OCI-LY1 (cell line): ENCODE measurements around the gene MLLT1.

Experiments used
- H2AFZ ChIP-seq: fragments of 200-600 bp; sonication (generic), shearing (Covaris generic); 2 replicates; pipeline ENCODE4 v1.6.0; 2014; ENCODE audit warnings: antibody characterized with exemption, mild to moderate bottlenecking, low read length
- H3F3A ChIP-seq: fragments of 200-600 bp; sonication (generic), shearing (Covaris generic); 2 replicates; pipeline ENCODE4 v1.6.0; 2014; ENCODE audit warnings: mild to moderate bottlenecking, antibody characterized with exemption, low read length, moderate library complexity; ENCODE audit not compliant: insufficient read depth
- H3K27ac ChIP-seq: fragments of 200-600 bp; sonication (generic); 2 replicates; pipeline ENCODE4 v1.5.1; 2014; ENCODE audit warnings: low read length, mixed run types, mild to moderate bottlenecking, low read depth; ENCODE audit not compliant: poor library complexity, severe bottlenecking
- H3K27me3 ChIP-seq: fragments of 200-600 bp; sonication (generic); 2 replicates; pipeline ENCODE4 v1.6.0; 2014; ENCODE audit warnings: antibody characterized with exemption, mild to moderate bottlenecking, low read length, moderate library complexity; ENCODE audit not compliant: insufficient read depth
- H3K36me3 ChIP-seq: fragments of 200-600 bp; sonication (generic); 2 replicates; pipeline ENCODE4 v1.6.1; 2014; ENCODE audit warnings: mild to moderate bottlenecking, antibody characterized with exemption, low read length, moderate library complexity, mixed read lengths; ENCODE audit not compliant: insufficient read depth
- H3K4me1 ChIP-seq: fragments of 200-600 bp; sonication (generic); 2 replicates; pipeline ENCODE4 v1.5.1; 2014; ENCODE audit warnings: mild to moderate bottlenecking, low read length, moderate library complexity; ENCODE audit not compliant: insufficient read depth, severe bottlenecking
- H3K4me2 ChIP-seq: fragments of 200-600 bp; sonication (generic), shearing (Covaris generic); 2 replicates; pipeline ENCODE4 v1.6.1; 2014; ENCODE audit warnings: low read length
- H3K4me3 ChIP-seq: fragments of 200-600 bp; sonication (generic); 2 replicates; pipeline ENCODE4 v1.5.1; 2014; ENCODE audit warnings: low read length, low read depth, mild to moderate bottlenecking, mixed read lengths; ENCODE audit not compliant: poor library complexity, severe bottlenecking
- H3K79me2 ChIP-seq: fragments of 200-600 bp; shearing (Covaris generic); 2 replicates; pipeline ENCODE4 v1.6.1; 2016; ENCODE audit warnings: mixed run types, low read length, mixed read lengths; ENCODE audit not compliant: insufficient read depth
- H3K9ac ChIP-seq: fragments of 200-600 bp; sonication (generic), shearing (Covaris generic); 2 replicates; pipeline ENCODE4 v1.6.1; 2014; ENCODE audit warnings: mild to moderate bottlenecking, low read length, mixed read lengths
- H3K9me2 ChIP-seq: fragments of 200-600 bp; sonication (generic), shearing (Covaris generic); 2 replicates; pipeline ENCODE4 v1.6.1; 2014; ENCODE audit warnings: low read depth, mild to moderate bottlenecking, low read length, mixed read lengths
- H3K9me3 ChIP-seq: fragments of 200-600 bp; shearing (Covaris generic); 2 replicates; pipeline ENCODE4 v1.6.1; 2014; ENCODE audit warnings: low read length, mixed read lengths
- H4K20me1 ChIP-seq: fragments of 200-600 bp; sonication (generic), shearing (Covaris generic); 2 replicates; pipeline ENCODE4 v1.6.0; 2016; ENCODE audit warnings: mild to moderate bottlenecking, low read length; ENCODE audit not compliant: insufficient read depth
- EZH2 ChIP-seq: fragments of 200-600 bp; sonication (generic), shearing (Covaris generic); IDR thresholded peaks from 2 replicates; pipeline ENCODE4 v1.8.0; 2017; ENCODE audit warnings: borderline replicate concordance, mixed run types, mild to moderate bottlenecking, antibody characterized with exemption, low read length, moderate library complexity, mixed read lengths
- TF ChIP-seq, protein P1 (sequence below): fragments of 200-600 bp; sonication (generic), shearing (Covaris generic); IDR thresholded peaks from 2 replicates; pipeline ENCODE4 v1.5.1; 2017; ENCODE audit warnings: mild to moderate bottlenecking, antibody characterized with exemption, low read length, moderate library complexity, mixed read lengths

The MLLT1 gene

DNA sequence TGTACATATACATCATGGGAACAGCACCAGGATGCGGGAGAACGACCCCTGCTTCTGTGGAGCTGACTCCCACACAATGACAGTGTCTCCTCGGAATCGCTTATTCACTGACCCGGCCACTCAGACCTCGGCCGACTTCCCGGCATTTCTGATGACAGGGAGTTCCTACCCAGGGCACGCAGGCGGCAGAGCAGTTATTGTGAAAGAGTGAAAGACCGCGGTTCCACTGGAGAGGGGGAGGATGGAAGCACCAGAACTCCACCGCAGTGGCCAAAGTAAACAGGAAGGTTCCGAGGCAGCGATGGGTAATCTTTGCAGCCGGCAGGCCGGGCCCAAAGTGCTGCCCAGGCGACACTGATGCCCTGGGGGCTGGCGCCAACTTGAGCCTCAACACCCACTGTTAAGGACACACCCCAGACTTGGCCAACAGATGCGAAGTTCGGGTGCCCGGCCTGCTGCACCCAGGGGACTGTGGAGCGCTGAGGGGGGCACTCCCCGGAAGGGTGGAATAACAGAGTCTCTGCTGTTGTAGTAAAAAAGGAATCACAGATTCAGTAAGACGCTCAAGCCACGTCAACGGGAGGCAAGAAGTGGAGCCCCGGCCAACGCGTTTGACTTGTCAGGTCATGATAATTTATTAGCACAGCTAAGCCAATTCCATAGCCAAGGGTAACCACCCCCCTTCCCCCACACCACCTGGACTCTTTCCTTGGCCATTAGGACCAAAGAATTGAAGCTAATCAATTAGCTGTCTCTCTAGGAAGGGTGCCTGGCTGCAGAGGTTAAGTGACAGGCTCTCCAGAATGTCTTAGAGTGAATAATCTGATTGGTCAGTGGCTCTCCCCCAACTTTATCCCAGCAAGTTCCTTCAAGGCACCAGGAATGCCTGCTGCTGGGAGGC is 5.8 kb downstream of the MLLT1 start:
- H3K4me2 ChIP-seq: no peak overlapping the region
- H3F3A ChIP-seq: no peaks in the 10 kb centered on the region
- H2AFZ ChIP-seq: no peak overlapping the region
- peaks cover 25% of the 10 kb centered on the region for H3K4me1 ChIP-seq
- H3K27me3 ChIP-seq: no peaks in the 10 kb centered on the region
- H4K20me1 ChIP-seq: no peaks in the 10 kb centered on the region
- H3K9ac ChIP-seq: no peak overlapping the region
- H3K79me2 ChIP-seq: peaks cover 61% of the 10 kb centered on the region
- H3K4me3 ChIP-seq: no peak overlapping the region
- peaks cover 26% of the 10 kb centered on the region for H3K36me3 ChIP-seq
- H3K27ac ChIP-seq: no peak overlapping the region
- no peaks in the 10 kb centered on the region for H3K9me2 ChIP-seq
- H3K9me3 ChIP-seq: no peaks in the 10 kb centered on the region
- TF ChIP-seq, protein P1, sequence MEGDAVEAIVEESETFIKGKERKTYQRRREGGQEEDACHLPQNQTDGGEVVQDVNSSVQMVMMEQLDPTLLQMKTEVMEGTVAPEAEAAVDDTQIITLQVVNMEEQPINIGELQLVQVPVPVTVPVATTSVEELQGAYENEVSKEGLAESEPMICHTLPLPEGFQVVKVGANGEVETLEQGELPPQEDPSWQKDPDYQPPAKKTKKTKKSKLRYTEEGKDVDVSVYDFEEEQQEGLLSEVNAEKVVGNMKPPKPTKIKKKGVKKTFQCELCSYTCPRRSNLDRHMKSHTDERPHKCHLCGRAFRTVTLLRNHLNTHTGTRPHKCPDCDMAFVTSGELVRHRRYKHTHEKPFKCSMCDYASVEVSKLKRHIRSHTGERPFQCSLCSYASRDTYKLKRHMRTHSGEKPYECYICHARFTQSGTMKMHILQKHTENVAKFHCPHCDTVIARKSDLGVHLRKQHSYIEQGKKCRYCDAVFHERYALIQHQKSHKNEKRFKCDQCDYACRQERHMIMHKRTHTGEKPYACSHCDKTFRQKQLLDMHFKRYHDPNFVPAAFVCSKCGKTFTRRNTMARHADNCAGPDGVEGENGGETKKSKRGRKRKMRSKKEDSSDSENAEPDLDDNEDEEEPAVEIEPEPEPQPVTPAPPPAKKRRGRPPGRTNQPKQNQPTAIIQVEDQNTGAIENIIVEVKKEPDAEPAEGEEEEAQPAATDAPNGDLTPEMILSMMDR: no peak
- TF ChIP-seq EZH2: no peak

DNA sequence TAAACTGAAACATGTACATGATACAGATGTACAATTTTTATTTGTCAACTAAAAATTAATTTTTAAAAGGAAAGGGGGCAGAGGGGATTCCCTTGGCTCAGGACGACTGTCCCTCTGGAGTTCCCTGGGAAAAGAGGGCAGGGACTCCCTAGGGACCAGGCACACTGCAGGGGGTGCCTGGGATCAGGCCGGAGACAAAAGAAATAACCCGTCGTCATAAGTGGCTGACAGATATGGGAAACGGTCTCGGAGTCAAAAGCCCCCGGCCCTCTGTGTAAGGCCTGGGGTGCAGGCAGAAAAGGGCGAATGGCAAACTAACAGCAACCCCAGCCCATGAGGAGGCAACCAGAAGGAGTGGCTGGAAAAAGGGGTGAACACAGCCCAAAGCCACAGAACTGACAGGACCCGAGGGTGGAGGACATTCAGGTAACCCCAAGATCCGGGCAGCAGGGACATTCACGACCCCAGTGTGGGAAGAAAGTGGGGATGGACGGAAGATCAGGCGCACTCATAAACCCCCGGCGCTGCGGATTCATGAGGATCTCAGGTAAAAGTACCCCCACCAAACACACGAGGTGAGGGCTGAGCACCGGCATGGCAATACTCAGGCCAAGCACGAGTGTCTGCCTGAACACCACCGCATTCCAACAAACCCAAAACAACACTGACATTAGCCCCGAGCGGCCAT is 6.7 kb downstream of the MLLT1 start:
- Histone ChIP-seq H3F3A (no peaks in the 10 kb centered on the region), H3K9me2 (no peaks in the 10 kb centered on the region), H3K9ac (no peak overlapping the region), H2AFZ (no peak overlapping the region), H3K27me3 (no peaks in the 10 kb centered on the region), H3K27ac (no peak overlapping the region), H4K20me1 (no peaks in the 10 kb centered on the region), H3K4me2 (no peak overlapping the region), H3K4me1 (peaks cover 16% of the 10 kb centered on the region), H3K36me3 (peaks cover 33% of the 10 kb centered on the region), H3K79me2 (peaks cover 55% of the 10 kb centered on the region), H3K9me3 (no peaks in the 10 kb centered on the region), H3K4me3 (no peak overlapping the region)
- TF ChIP-seq, protein P1: no peak
- no peak for TF ChIP-seq EZH2

DNA sequence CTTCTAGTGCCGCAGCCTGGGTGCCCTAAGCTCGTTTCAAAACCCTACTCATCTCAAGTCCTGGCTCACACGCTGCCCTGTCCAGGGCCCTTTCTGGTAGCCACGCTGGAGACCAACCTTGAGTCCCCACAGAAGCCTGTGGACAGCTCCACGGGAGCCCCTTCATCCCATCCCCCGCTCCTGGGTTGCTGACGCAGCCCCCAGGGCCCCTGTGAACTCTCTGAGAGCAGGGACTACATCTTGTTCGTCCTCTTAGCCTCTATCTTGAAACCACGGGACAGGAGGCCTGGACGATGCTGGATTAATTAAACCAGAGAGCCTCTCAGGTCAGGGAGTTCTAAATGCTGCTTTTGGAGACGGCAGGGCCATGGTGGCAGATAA is 7.4 kb downstream of the MLLT1 start:
- peaks cover 50% of the 10 kb centered on the region for H3K79me2 ChIP-seq
- no peak overlapping the region for H2AFZ ChIP-seq
- no peaks in the 10 kb centered on the region for H3K27me3 ChIP-seq
- H3K9me3 ChIP-seq: no peaks in the 10 kb centered on the region
- no peak overlapping the region for H3K4me3 ChIP-seq
- H3K27ac ChIP-seq: no peak overlapping the region
- TF ChIP-seq EZH2: no peak
- TF ChIP-seq, protein P1: no peak
- H3K4me2 ChIP-seq: no peak overlapping the region
- H3K4me1 ChIP-seq: peaks cover 9% of the 10 kb centered on the region
- H3F3A ChIP-seq: no peaks in the 10 kb centered on the region
- H3K36me3 ChIP-seq: peaks cover 40% of the 10 kb centered on the region
- no peak overlapping the region for H3K9ac ChIP-seq
- H3K9me2 ChIP-seq: no peaks in the 10 kb centered on the region
- no peaks in the 10 kb centered on the region for H4K20me1 ChIP-seq
